Activated T-cell treated with anti-CD3 and anti-CD28 coated beads, Interleukin-2, amount 50 U/mL, for 72 hours (primary cell): ENCODE data around the gene ADCYAP1R1. TPM values are rescaled to one million over a fixed set of nuclear protein-coding genes. Genes with fewer than 3 reads are reported as not detected.

Experiments
- ATAC-seq, 2 donors: fragments of 150-1000 bp; cut with Tn5 transposase; replicated peaks in 1 of 2; 2 replicates each; pipeline ENCODE4 v1.10.0; 2021; ENCODE audit warnings: moderate library complexity in 2 of 2, mild to moderate bottlenecking in 1 of 2
- DNase-seq, 2 donors: peaks; one replicate each; pipeline ENCODE4 v3.0.0; 2021 to 2022; ENCODE audit warnings: mixed read lengths in 1 of 2
- H3K27ac Mint-ChIP-seq: one replicate; pipeline ENCODE4 v1.8.0; 2022; ENCODE audit warnings: mild to moderate bottlenecking, moderate library complexity, mixed read lengths
- H3K27me3 Mint-ChIP-seq: one replicate; pipeline ENCODE4 v1.8.0; 2022; ENCODE audit warnings: low read depth, mixed read lengths
- H3K36me3 Mint-ChIP-seq, 2 donors: one replicate each; pipeline ENCODE4 v1.8.0; 2022; ENCODE audit warnings: mixed read lengths in 2 of 2, mild to moderate bottlenecking in 1 of 2; ENCODE audit not compliant: insufficient read depth in 2 of 2
- H3K4me1 Mint-ChIP-seq: one replicate; pipeline ENCODE4 v1.8.0; 2022; ENCODE audit warnings: low read depth, mixed read lengths
- H3K4me3 Mint-ChIP-seq, 2 donors: one replicate each; pipeline ENCODE4 v1.8.0; 2022; ENCODE audit warnings: mild to moderate bottlenecking in 2 of 2, mixed read lengths in 2 of 2, moderate library complexity in 2 of 2
- H3K9me3 Mint-ChIP-seq, 2 donors: one replicate each; pipeline ENCODE4 v1.8.0; 2022; ENCODE audit warnings: mixed read lengths in 2 of 2
- total RNA-seq, 2 donors: library from RNA; stranded (reverse); gene quantifications; one replicate each; pipeline ENCODE4 v1.2.3, GENCODE V29; 2022

The ADCYAP1R1 gene
- total RNA-seq, 2 donors from 2014 or later = 0.12 TPM; not detected in 1

- H3K27ac Mint-ChIP-seq = no peak overlapping the region
- no peaks in the 10 kb centered on the region for H3K36me3 Mint-ChIP-seq
- ATAC-seq = peak in 1 of 2 donors; percentile 4
Observed at GRCh38 chr7:31102151-31102972, 50.3 kb downstream of the ADCYAP1R1 start.

GRCh38 chr7:31102973-31103850, 51.1 kb downstream of the ADCYAP1R1 start:
- Mint-ChIP-seq H3K27me3 (no peaks in the 10 kb centered on the region), H3K36me3 (no peaks in the 10 kb centered on the region), H3K4me3 (no peak overlapping the region), H3K9me3 (no peaks in the 10 kb centered on the region), H3K4me1 (no peaks in the 10 kb centered on the region), H3K27ac (no peak overlapping the region)
- ATAC-seq = no peak
- DNase-seq = no peak

More at GRCh38 chr7:31102151-31102972, 50.3 kb downstream of the ADCYAP1R1 start:
- DNase-seq = no peak
- H3K9me3 Mint-ChIP-seq = no peaks in the 10 kb centered on the region
- no peaks in the 10 kb centered on the region for H3K4me1 Mint-ChIP-seq
- no peaks in the 10 kb centered on the region for H3K27me3 Mint-ChIP-seq
- H3K4me3 Mint-ChIP-seq = no peak overlapping the region

GRCh38 chr7:31104361-31105255, 52.5 kb downstream of the ADCYAP1R1 start:
- Mint-ChIP-seq H3K27me3 (no peaks in the 10 kb centered on the region), H3K27ac (no peak overlapping the region), H3K9me3 (no peaks in the 10 kb centered on the region), H3K4me1 (no peaks in the 10 kb centered on the region), H3K4me3 (no peak overlapping the region), H3K36me3 (no peaks in the 10 kb centered on the region)
- ATAC-seq = no peak
- no peak for DNase-seq

- no peak for ATAC-seq
- Mint-ChIP-seq H3K4me1 (no peaks in the 10 kb centered on the region), H3K27ac (no peak overlapping the region), H3K9me3 (no peaks in the 10 kb centered on the region), H3K36me3 (no peaks in the 10 kb centered on the region), H3K27me3 (no peaks in the 10 kb centered on the region), H3K4me3 (no peak overlapping the region)
- no peak for DNase-seq
Observed at GRCh38 chr7:31105256-31105950, 53.3 kb downstream of the ADCYAP1R1 start.

GRCh38 chr7:31106303-31107105, 54.4 kb downstream of the ADCYAP1R1 start:
- Mint-ChIP-seq H3K27ac (no peak overlapping the region), H3K4me3 (no peak overlapping the region), H3K9me3 (no peaks in the 10 kb centered on the region), H3K4me1 (no peaks in the 10 kb centered on the region), H3K36me3 (no peaks in the 10 kb centered on the region), H3K27me3 (no peaks in the 10 kb centered on the region)
- DNase-seq (no peak), ATAC-seq (no peak)

- Mint-ChIP-seq H3K9me3 (no peaks in the 10 kb centered on the region), H3K27ac (no peak overlapping the region), H3K36me3 (no peaks in the 10 kb centered on the region), H3K4me3 (no peak overlapping the region), H3K27me3 (no peaks in the 10 kb centered on the region), H3K4me1 (no peaks in the 10 kb centered on the region)
- ATAC-seq = no peak
- no peak for DNase-seq
Observed at GRCh38 chr7:31107106-31108090, 55.3 kb downstream of the ADCYAP1R1 start.

GRCh38 chr7:31108097-31108657, 56.1 kb downstream of the ADCYAP1R1 start:
- ATAC-seq = no peak
- no peaks in the 10 kb centered on the region for H3K4me1 Mint-ChIP-seq

GRCh38 chr7:31109751-31110150, 57.6 kb downstream of the ADCYAP1R1 start:
- ATAC-seq = no peak
- Mint-ChIP-seq H3K4me3 (no peak overlapping the region), H3K27ac (no peak overlapping the region)

More at GRCh38 chr7:31108097-31108657, 56.1 kb downstream of the ADCYAP1R1 start:
- Mint-ChIP-seq H3K27ac (no peak overlapping the region), H3K4me3 (no peak overlapping the region), H3K9me3 (no peaks in the 10 kb centered on the region), H3K27me3 (peaks cover 7% of the 10 kb centered on the region), H3K36me3 (no peaks in the 10 kb centered on the region)
- DNase-seq = no peak

GRCh38 chr7:31110331-31111108, 58.4 kb downstream of the ADCYAP1R1 start:
- no peak for DNase-seq
- H3K27me3 Mint-ChIP-seq = peaks cover 7% of the 10 kb centered on the region
- H3K4me1 Mint-ChIP-seq = no peaks in the 10 kb centered on the region
- no peak overlapping the region for H3K4me3 Mint-ChIP-seq
- H3K9me3 Mint-ChIP-seq = no peaks in the 10 kb centered on the region
- H3K27ac Mint-ChIP-seq = no peak overlapping the region
- H3K36me3 Mint-ChIP-seq = no peaks in the 10 kb centered on the region
- ATAC-seq = no peak

More at GRCh38 chr7:31109751-31110150, 57.6 kb downstream of the ADCYAP1R1 start:
- Mint-ChIP-seq H3K36me3 (no peaks in the 10 kb centered on the region), H3K4me1 (no peaks in the 10 kb centered on the region), H3K9me3 (no peaks in the 10 kb centered on the region), H3K27me3 (peaks cover 7% of the 10 kb centered on the region)
- no peak for DNase-seq

GRCh38 chr7:31111109-31111451, 59.0 kb downstream of the ADCYAP1R1 start:
- DNase-seq (no peak), ATAC-seq (no peak)
- Mint-ChIP-seq H3K27me3 (peaks cover 7% of the 10 kb centered on the region), H3K4me1 (no peaks in the 10 kb centered on the region), H3K4me3 (no peak overlapping the region), H3K36me3 (no peaks in the 10 kb centered on the region), H3K9me3 (no peaks in the 10 kb centered on the region), H3K27ac (no peak overlapping the region)
